WTC11 (cell line): Measurements from ENCODE around the gene RMI1. TPM values are rescaled to one million over a fixed set of nuclear protein-coding genes. Genes with fewer than 3 reads are reported as not detected.

Experiments used
- ATAC-seq: fragments of 200-7000 bp; cut with Tn5 transposase; 2 replicates; pipeline ENCODE4 v1.10.0; 2021; ENCODE audit warnings: mild to moderate bottlenecking, moderate library complexity
- CTCF ChIA-PET: fragments of 300-600 bp; sonication (Branson Sonifier 250); formaldehyde crosslinking; loops from one replicate; lab custom pipeline; 2021; ENCODE audit warnings: antibody characterized with exemption; lab: Charles Lee
- POLR2A ChIA-PET: fragments of 350-600 bp; sonication (Branson Sonifier 250); formaldehyde crosslinking; loops from one replicate; lab custom pipeline; 2021; ENCODE audit warnings: antibody characterized with exemption; lab: Charles Lee
- DNase-seq: peaks from one replicate; pipeline ENCODE4 v3.0.0; 2021; ENCODE audit warnings: low spot score
- H3K27ac Mint-ChIP-seq: 2 replicates; pipeline ENCODE4 v1.8.0; 2021; ENCODE audit warnings: mixed read lengths
- H3K27me3 Mint-ChIP-seq: 2 replicates; pipeline ENCODE4 v1.8.0; 2021; ENCODE audit warnings: low read depth, mild to moderate bottlenecking, moderate library complexity, mixed read lengths
- H3K36me3 Mint-ChIP-seq: 2 replicates; pipeline ENCODE4 v1.8.0; 2021; ENCODE audit warnings: mixed read lengths
- H3K4me1 Mint-ChIP-seq: 2 replicates; pipeline ENCODE4 v1.8.0; 2022; ENCODE audit warnings: mixed read lengths
- H3K4me3 Mint-ChIP-seq: 2 replicates; pipeline ENCODE4 v1.8.0; 2021; ENCODE audit warnings: mild to moderate bottlenecking, moderate library complexity, mixed read lengths
- H3K9me3 Mint-ChIP-seq: 2 replicates; pipeline ENCODE4 v1.8.0; 2021; ENCODE audit warnings: mixed read lengths
- AR ChIP-seq: fragments of 250-450 bp; sonication (Bioruptor Pico); IDR thresholded peaks from 2 replicates; pipeline ENCODE4 v1.9.0; 2021; ENCODE audit warnings: mild to moderate bottlenecking
- CREB1 ChIP-seq: sonication (generic); formaldehyde crosslinking; IDR thresholded peaks from 2 replicates; pipeline ENCODE4 v1.8.0; 2023; ENCODE audit warnings: mild to moderate bottlenecking, missing genetic modification reagents
- CTCF ChIP-seq: fragments of 200-600 bp; IDR thresholded peaks from 2 replicates; pipeline ENCODE4 v1.8.0; 2022; ENCODE audit warnings: antibody characterized with exemption
- EMX1 ChIP-seq: fragments of 250-450 bp; sonication (Bioruptor Pico); IDR thresholded peaks from 2 replicates; pipeline ENCODE4 v1.8.0; 2021; ENCODE audit warnings: mild to moderate bottlenecking
- MAX ChIP-seq: sonication (generic); formaldehyde crosslinking; IDR thresholded peaks from 2 replicates; pipeline ENCODE4 v1.8.0; 2022; ENCODE audit warnings: mild to moderate bottlenecking, missing genetic modification reagents
- MLX ChIP-seq: sonication (generic); formaldehyde crosslinking; IDR thresholded peaks from 2 replicates; pipeline ENCODE4 v1.8.1; 2023; ENCODE audit warnings: mild to moderate bottlenecking, missing genetic modification reagents, moderate library complexity
- NR3C1 ChIP-seq: sonication (generic); formaldehyde crosslinking; conservative IDR thresholded peaks from 2 replicates; pipeline ENCODE4 v1.8.1; 2023; ENCODE audit warnings: low read depth, mild to moderate bottlenecking, missing genetic modification reagents
- PRRX2 ChIP-seq: fragments of 250-450 bp; sonication (Bioruptor Pico); IDR thresholded peaks from 2 replicates; pipeline ENCODE4 v1.8.0; 2021; ENCODE audit warnings: mild to moderate bottlenecking
- SMAD4 ChIP-seq: sonication (generic); formaldehyde crosslinking; IDR thresholded peaks from 2 replicates; pipeline ENCODE4 v1.8.0; 2022; ENCODE audit warnings: mild to moderate bottlenecking, missing genetic modification reagents
- TEAD4 ChIP-seq: sonication (generic); formaldehyde crosslinking; IDR thresholded peaks from 2 replicates; pipeline ENCODE4 v1.8.0; 2022; ENCODE audit warnings: mild to moderate bottlenecking, missing genetic modification reagents
- ZNF416 ChIP-seq: fragments of 250-450 bp; sonication (Bioruptor Pico); IDR thresholded peaks from 2 replicates; pipeline ENCODE4 v1.9.0; 2021; ENCODE audit warnings: mild to moderate bottlenecking, inconsistent platforms
- total RNA-seq: library from RNA; stranded (reverse); gene quantifications from 3 replicates; pipeline ENCODE4 v1.2.3, GENCODE V29; 2021
- TF ChIP-seq, protein P1 (sequence below): sonication (generic); formaldehyde crosslinking; IDR thresholded peaks from 2 replicates; pipeline ENCODE4 v1.8.0; 2023; ENCODE audit warnings: missing genetic modification reagents, mild to moderate bottlenecking, borderline replicate concordance
- TF ChIP-seq, protein P2 (sequence below): sonication (generic); formaldehyde crosslinking; IDR thresholded peaks from 2 replicates; pipeline ENCODE4 v1.8.0; 2022; ENCODE audit warnings: mild to moderate bottlenecking, missing genetic modification reagents

Gene RMI1
- total RNA-seq, 1 experiment from 2014 or later, result 25.8 TPM

DNA sequence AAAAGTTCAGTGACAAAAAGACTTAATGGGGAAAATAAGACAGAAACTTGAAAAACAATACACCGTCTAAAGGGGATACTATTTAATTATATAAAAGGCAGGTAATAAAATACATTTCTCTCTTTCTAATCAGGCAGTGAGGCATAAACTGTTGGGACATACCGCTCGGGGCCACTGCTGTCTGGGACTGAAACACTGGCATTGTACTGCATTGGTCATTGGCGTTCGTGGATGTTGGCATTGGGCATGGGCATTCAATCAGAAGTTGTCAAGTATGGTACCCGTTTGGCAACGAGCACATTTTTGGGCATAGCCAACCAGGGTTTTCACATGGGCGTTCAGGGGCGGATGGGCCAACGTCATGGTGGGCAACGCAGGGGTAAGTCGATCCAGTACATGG is 5.3 kb upstream of the RMI1 start (continued):
- TF ChIP-seq, protein P1, sequence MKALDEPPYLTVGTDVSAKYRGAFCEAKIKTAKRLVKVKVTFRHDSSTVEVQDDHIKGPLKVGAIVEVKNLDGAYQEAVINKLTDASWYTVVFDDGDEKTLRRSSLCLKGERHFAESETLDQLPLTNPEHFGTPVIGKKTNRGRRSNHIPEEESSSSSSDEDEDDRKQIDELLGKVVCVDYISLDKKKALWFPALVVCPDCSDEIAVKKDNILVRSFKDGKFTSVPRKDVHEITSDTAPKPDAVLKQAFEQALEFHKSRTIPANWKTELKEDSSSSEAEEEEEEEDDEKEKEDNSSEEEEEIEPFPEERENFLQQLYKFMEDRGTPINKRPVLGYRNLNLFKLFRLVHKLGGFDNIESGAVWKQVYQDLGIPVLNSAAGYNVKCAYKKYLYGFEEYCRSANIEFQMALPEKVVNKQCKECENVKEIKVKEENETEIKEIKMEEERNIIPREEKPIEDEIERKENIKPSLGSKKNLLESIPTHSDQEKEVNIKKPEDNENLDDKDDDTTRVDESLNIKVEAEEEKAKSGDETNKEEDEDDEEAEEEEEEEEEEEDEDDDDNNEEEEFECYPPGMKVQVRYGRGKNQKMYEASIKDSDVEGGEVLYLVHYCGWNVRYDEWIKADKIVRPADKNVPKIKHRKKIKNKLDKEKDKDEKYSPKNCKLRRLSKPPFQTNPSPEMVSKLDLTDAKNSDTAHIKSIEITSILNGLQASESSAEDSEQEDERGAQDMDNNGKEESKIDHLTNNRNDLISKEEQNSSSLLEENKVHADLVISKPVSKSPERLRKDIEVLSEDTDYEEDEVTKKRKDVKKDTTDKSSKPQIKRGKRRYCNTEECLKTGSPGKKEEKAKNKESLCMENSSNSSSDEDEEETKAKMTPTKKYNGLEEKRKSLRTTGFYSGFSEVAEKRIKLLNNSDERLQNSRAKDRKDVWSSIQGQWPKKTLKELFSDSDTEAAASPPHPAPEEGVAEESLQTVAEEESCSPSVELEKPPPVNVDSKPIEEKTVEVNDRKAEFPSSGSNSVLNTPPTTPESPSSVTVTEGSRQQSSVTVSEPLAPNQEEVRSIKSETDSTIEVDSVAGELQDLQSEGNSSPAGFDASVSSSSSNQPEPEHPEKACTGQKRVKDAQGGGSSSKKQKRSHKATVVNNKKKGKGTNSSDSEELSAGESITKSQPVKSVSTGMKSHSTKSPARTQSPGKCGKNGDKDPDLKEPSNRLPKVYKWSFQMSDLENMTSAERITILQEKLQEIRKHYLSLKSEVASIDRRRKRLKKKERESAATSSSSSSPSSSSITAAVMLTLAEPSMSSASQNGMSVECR (CRISPR knock-in tag), result no peak
- TF ChIP-seq AR (CRISPR knock-in tag), result no peak

- DNase-seq (no peak), ATAC-seq (no peak)
- peaks cover 32% of the 10 kb centered on the region for H3K4me1 Mint-ChIP-seq
- TF ChIP-seq NR3C1 (no peak), PRRX2 (CRISPR knock-in tag) (no peak), CREB1 (CRISPR knock-in tag) (no peak), MLX (no peak)
- TF ChIP-seq, protein P2, sequence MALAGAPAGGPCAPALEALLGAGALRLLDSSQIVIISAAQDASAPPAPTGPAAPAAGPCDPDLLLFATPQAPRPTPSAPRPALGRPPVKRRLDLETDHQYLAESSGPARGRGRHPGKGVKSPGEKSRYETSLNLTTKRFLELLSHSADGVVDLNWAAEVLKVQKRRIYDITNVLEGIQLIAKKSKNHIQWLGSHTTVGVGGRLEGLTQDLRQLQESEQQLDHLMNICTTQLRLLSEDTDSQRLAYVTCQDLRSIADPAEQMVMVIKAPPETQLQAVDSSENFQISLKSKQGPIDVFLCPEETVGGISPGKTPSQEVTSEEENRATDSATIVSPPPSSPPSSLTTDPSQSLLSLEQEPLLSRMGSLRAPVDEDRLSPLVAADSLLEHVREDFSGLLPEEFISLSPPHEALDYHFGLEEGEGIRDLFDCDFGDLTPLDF (CRISPR knock-in tag), result no peak
- H3K4me3 Mint-ChIP-seq, result peak overlapping the region; percentile 99; the same call in 1 of the 2 replicates
- CTCF ChIA-PET, result interaction anchor here (0.7 kb wide), 1 partner anchor 33 kb away, joined by 3 read pairs; no protein-coding TSS in a partner anchor
- H3K27me3 Mint-ChIP-seq, result peaks cover 2% of the 10 kb centered on the region
- POLR2A ChIA-PET, result no interaction called here
- peaks cover 80% of the 10 kb centered on the region for H3K36me3 Mint-ChIP-seq
- H3K9me3 Mint-ChIP-seq, result no peaks in the 10 kb centered on the region
- peak overlapping the region; percentile 89; the same call in 1 of the 2 replicates for H3K27ac Mint-ChIP-seq
Measured at GRCh38 chr9:83976372-83976771, 4.2 kb upstream of the RMI1 start.

GRCh38 chr9:83977196-83977595 is 3.4 kb upstream of the RMI1 start:
- peak overlapping the region; percentile 99 for H3K4me3 Mint-ChIP-seq
- ATAC-seq, result no peak
- no peak for DNase-seq
- ChIA-PET CTCF (interaction anchor here (0.7 kb wide), 1 partner anchor 32 kb away, joined by 3 read pairs; no protein-coding TSS in a partner anchor), POLR2A (interaction anchor here (0.6 kb wide), 1 partner anchor 40 kb away, joined by 5 read pairs; no protein-coding TSS in a partner anchor)
- H3K27me3 Mint-ChIP-seq, result peaks cover 2% of the 10 kb centered on the region
- H3K4me1 Mint-ChIP-seq, result peaks cover 39% of the 10 kb centered on the region
- no peaks in the 10 kb centered on the region for H3K9me3 Mint-ChIP-seq
- H3K36me3 Mint-ChIP-seq, result peaks cover 72% of the 10 kb centered on the region
- H3K27ac Mint-ChIP-seq, result peak overlapping the region; percentile 93
- TF ChIP-seq SMAD4 (CRISPR knock-in tag), result no peak
- TF ChIP-seq, protein P1 (CRISPR knock-in tag), result no peak
- no peak for TF ChIP-seq PRRX2 (CRISPR knock-in tag)
- TF ChIP-seq CTCF, result no peak
- TF ChIP-seq AR (CRISPR knock-in tag), result no peak
- TF ChIP-seq ZNF416 (CRISPR knock-in tag), result no peak
- TF ChIP-seq EMX1 (CRISPR knock-in tag), result no peak
- no peak for TF ChIP-seq MAX
- TF ChIP-seq TEAD4, result no peak
